Uterus (tissue), 2 donors: Measurements from ENCODE around the gene KCNQ2.

ENCODE experiments used
- POLR2A ChIP-seq, 2 donors: fragments of 450-650 bp; IDR thresholded peaks; one replicate each; pipeline ENCODE4 v1.6.1; 2016; ENCODE audit warnings: antibody characterized with exemption in 2 of 2, mild to moderate bottlenecking in 1 of 2, moderate library complexity in 1 of 2
- TF ChIP-seq, protein P1 (sequence below), 4 experiments: fragments of 200-600 bp in 2 of 4; fragments of 450-650 bp in 2 of 4; sonication (generic) in 2 of 4; IDR thresholded peaks; one replicate each; pipeline ENCODE4 v1.5.1; 2016 to 2019; ENCODE audit warnings: antibody characterized with exemption in 4 of 4, mild to moderate bottlenecking in 2 of 4, moderate library complexity in 1 of 4

DNA sequence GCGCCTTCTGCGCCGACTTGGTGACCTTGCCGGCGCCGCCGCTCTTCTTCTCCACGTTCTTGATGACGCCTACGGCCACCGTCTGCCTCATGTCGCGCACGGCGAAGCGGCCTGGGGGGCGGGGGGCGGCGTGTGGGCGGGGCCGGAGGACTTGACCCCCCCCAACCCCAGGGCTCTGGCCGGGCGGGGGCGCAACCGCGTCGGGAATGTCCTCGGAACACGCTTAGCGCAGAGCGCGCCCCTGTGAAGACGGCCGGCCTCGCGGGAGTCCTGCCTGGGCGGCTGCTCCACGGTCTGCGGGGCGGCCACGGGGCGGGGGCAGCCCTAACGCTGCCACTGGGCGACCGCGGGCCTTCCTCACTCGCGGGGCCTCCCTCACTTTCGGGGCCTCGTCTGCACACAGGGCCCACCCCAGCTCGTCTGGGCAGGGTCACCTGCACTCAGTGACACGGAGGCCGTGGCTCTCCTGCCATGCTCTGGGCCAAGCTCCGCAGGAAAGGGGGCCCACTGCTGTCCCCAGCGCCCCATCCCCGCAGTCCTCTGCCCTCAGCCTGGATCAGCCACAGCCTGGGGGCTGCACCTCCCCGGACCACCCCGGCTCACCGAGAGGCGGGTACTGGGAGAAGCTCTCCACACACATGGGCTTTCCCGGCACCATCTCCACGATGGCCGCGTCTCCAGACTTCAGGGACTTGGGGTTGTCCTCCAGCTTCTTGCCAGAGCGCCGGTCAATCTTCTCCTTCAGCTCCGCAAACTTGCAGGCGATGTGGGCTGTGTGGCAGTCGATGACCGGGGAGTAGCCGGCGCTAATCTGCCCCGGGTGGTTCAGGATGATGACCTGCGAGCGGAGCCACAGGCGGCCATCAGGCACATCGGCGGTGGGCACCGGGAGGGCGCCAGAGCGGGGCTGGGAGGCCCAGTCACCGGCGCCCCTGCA, 16.1 kb upstream of the KCNQ2 start:
- TF ChIP-seq, protein P1, sequence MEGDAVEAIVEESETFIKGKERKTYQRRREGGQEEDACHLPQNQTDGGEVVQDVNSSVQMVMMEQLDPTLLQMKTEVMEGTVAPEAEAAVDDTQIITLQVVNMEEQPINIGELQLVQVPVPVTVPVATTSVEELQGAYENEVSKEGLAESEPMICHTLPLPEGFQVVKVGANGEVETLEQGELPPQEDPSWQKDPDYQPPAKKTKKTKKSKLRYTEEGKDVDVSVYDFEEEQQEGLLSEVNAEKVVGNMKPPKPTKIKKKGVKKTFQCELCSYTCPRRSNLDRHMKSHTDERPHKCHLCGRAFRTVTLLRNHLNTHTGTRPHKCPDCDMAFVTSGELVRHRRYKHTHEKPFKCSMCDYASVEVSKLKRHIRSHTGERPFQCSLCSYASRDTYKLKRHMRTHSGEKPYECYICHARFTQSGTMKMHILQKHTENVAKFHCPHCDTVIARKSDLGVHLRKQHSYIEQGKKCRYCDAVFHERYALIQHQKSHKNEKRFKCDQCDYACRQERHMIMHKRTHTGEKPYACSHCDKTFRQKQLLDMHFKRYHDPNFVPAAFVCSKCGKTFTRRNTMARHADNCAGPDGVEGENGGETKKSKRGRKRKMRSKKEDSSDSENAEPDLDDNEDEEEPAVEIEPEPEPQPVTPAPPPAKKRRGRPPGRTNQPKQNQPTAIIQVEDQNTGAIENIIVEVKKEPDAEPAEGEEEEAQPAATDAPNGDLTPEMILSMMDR (IDR thresholded peaks at IDR 0.05), result no peak
- no peak for TF ChIP-seq POLR2A (IDR thresholded peaks at IDR 0.05)
